Mucosa of descending colon (tissue), 3 donors: ENCODE measurements around the gene MYO9B. TPM values are rescaled to one million over a fixed set of nuclear protein-coding genes. Genes with fewer than 3 reads are reported as not detected.

Experiments
- ATAC-seq: fragments of 200-7000 bp; cut with Tn5 transposase; one replicate; pipeline ENCODE4 v1.9.1; 2020; ENCODE audit warnings: mild to moderate bottlenecking, moderate library complexity
- DNase-seq, 3 donors: peaks; one replicate each; pipeline ENCODE4 v3.0.0-alpha.2; 2020
- H3K36me3 ChIP-seq: fragments of 200-600 bp; one replicate; pipeline ENCODE4 v1.8.0; 2021; ENCODE audit warnings: low read depth, mild to moderate bottlenecking
- H3K4me1 ChIP-seq: fragments of 200-600 bp; one replicate; pipeline ENCODE4 v1.8.0; 2021; ENCODE audit warnings: low read depth, mild to moderate bottlenecking
- H3K4me3 ChIP-seq: fragments of 200-600 bp; one replicate; pipeline ENCODE4 v1.8.0; 2021; ENCODE audit warnings: mild to moderate bottlenecking
- H3K9me3 ChIP-seq: fragments of 200-600 bp; one replicate; pipeline ENCODE4 v1.8.0; 2021; ENCODE audit warnings: mild to moderate bottlenecking
- intact Hi-C, 2 donors: fragments of 100-400 bp; cut with DNase I in 1 of 2; cut with micrococcal nuclease in 1 of 2; formaldehyde crosslinking; loops; one replicate each; pipeline versions ENCODE4 v1.11.0 to v1.11.1; 2022; cut with DNase I, micrococcal nuclease
- total RNA-seq, 3 donors: library from RNA; stranded (reverse); fragmentation: NEBNext Ultra II Directional in 2 of 3; extraction: Animal tissue kit (Norgen Biotek cat#: 25700) in 2 of 3; gene quantifications; one replicate each; pipeline versions ENCODE4 v1.2.1 to v1.2.4, GENCODE V29; 2021 to 2023
- TF ChIP-seq, protein P1 (sequence below): fragments of 200-600 bp; IDR thresholded peaks from one replicate; pipeline ENCODE4 v1.8.0; 2022; ENCODE audit warnings: antibody characterized with exemption, mild to moderate bottlenecking
- donor health status: DM: no; HTN: no; CAD: no; lungs with moderate emphysema.
- donor health status: DM: no; HTN: no; CAD: no.
- donor health status: DM: no; HTN: yes; CAD: no.

MYO9B gene
- total RNA-seq, 3 donors from 2014 or later = 73.7 to 91.8 (median 90.8) TPM

DNA sequence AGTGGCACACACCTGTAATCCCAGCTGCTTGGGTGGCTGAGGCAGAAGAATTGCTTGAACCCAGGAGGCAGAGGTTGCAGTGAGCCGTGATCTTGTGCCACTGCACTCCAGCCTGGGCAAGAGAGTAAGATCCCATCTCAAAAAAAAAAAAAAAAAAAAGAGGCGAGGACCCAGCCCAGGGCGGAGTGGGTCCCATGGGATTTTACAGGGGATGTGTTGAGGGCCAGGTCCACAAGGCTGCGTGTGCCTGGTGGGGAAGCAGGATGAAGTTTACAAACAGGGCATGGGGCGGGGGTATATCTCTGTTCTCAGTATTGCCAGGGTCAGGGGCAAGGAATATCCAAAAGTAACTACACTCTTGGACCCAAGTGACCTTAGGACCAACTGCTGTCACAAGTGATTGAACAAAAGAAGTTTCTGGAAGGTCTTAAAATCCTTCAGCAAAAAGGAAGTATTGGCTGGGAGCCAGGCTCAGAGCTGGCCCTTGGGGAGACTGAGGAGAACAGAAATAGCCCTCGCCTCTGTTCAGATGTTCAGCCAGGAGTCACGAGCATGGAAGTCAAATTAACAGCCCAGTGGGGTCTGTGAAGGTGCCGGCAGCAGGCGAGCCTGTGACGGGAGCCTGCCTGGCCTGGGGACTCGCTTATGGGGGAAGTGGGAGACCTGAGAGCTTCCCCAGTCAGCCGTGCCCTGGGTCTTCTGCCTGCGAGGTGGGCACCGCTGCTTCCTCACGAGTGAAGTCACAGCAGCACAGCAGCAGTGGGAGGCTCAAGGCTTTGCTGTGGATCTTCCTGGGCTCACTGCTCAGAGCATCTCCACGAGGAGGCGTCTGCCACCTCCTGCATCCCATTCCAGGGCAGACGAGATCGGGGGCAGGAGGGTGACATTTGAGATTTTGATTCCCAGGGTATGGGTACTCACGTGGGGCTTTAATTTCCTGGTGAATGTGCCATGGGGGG lies 6.4 kb downstream of the MYO9B start:
- intact Hi-C loops = no loop called here
- ATAC-seq = no peak
- no peak for DNase-seq
- H3K4me3 ChIP-seq = no peak overlapping the region
- peaks cover 9% of the 10 kb centered on the region for H3K4me1 ChIP-seq
- H3K36me3 ChIP-seq = no peaks in the 10 kb centered on the region
- H3K9me3 ChIP-seq = no peaks in the 10 kb centered on the region
- TF ChIP-seq, protein P1, sequence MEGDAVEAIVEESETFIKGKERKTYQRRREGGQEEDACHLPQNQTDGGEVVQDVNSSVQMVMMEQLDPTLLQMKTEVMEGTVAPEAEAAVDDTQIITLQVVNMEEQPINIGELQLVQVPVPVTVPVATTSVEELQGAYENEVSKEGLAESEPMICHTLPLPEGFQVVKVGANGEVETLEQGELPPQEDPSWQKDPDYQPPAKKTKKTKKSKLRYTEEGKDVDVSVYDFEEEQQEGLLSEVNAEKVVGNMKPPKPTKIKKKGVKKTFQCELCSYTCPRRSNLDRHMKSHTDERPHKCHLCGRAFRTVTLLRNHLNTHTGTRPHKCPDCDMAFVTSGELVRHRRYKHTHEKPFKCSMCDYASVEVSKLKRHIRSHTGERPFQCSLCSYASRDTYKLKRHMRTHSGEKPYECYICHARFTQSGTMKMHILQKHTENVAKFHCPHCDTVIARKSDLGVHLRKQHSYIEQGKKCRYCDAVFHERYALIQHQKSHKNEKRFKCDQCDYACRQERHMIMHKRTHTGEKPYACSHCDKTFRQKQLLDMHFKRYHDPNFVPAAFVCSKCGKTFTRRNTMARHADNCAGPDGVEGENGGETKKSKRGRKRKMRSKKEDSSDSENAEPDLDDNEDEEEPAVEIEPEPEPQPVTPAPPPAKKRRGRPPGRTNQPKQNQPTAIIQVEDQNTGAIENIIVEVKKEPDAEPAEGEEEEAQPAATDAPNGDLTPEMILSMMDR = no peak

DNA sequence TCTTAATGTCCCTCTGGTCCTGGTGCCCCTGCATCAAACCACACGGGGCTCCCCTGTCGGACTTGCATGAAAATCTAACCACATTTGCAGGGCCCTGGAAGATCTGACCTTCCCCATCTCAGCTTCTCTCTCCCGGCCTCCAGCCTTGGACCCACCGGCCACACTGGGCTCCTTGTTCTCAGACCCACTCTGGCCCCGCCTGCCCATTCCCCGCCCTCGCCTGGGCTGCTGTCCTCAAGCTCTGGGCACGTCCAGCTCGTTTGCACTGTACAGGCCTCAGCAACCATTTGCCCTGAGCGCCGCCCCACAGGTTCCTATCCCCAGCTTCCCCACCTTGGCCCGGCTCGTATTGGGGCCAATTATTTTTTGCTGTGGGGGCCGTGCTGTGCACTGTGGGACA lies 10.5 kb downstream of the MYO9B start:
- DNase-seq (no peak), ATAC-seq (no peak)
- Histone ChIP-seq H3K36me3 (no peaks in the 10 kb centered on the region), H3K9me3 (no peaks in the 10 kb centered on the region), H3K4me1 (peaks cover 8% of the 10 kb centered on the region), H3K4me3 (no peak overlapping the region)
- TF ChIP-seq, protein P1 = no peak
- intact Hi-C loops = no loop called here

DNA sequence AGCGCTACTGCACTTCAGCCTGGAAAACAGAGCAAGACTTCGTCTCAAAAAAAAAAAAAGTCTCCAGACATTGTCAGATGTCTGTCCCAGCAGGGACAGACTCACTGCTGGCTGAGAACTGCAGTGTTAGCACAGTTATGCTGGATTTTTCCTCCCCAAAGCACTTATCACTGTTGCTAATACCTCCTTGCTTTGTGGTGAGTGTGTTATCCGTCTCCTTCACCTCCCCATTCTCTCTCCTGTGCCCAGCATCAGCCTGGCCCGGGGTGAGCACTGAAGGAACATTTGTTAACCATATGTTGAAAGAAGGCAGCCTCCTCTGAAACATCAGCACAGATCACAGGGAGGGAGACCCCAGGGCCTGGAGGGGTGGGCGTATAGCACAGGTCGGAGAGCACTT lies 11.3 kb downstream of the MYO9B start:
- intact Hi-C loops = no loop called here
- H3K36me3 ChIP-seq = no peaks in the 10 kb centered on the region

DNA sequence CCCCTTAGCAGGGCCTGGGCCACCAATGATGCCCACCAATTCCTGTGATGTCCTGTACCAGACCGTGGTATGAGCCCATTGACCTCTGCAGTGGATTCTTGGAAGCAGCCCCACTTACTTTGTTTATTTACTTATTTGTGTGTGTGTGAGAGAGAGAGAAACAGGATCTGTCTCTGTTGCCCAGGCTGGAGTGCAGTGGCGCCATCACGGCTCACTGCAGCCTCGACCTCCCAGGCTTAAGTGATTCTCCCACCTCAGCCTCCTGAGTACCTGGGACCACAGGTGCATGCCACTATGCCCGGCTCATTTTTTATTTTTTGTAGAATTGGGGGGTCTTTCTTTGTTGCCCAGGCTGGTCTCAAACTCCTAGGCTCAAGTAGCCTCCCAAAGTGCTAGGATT lies 13.0 kb downstream of the MYO9B start:
- intact Hi-C loops = no loop called here
- TF ChIP-seq, protein P1 = no peak
- Histone ChIP-seq H3K4me3 (no peak overlapping the region), H3K36me3 (no peaks in the 10 kb centered on the region), H3K9me3 (no peaks in the 10 kb centered on the region), H3K4me1 (peaks cover 5% of the 10 kb centered on the region)
- DNase-seq (no peak), ATAC-seq (no peak)

More for the DNA sequence above, 11.3 kb downstream of the MYO9B start:
- H3K4me3 ChIP-seq = no peak overlapping the region
- H3K4me1 ChIP-seq = peaks cover 5% of the 10 kb centered on the region
- ATAC-seq = no peak
- no peaks in the 10 kb centered on the region for H3K9me3 ChIP-seq
- TF ChIP-seq, protein P1 = no peak
- DNase-seq = no peak

DNA sequence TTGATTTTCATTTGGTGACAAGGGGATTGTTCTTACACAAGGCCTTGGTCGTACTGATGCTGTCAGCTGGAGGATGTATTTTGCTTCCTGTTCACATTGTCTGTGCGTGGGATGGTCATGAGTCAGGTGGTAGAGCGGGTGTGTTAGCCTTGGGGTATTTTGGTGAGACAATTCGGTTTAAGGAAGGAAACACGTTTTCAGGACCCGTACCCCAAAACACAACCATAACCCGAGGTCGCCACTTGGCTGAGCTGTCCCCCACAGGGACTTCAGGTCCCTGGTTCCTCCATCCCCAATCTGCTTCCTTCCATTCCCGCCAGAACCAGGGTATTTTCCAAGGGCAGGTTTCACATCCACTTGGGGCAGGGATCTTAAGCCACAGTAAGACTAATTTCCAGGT lies 15.0 kb downstream of the MYO9B start:
- H3K4me3 ChIP-seq = no peak overlapping the region
- DNase-seq = no peak
- ATAC-seq = peak; percentile 42
- H3K9me3 ChIP-seq = no peaks in the 10 kb centered on the region
- TF ChIP-seq, protein P1 = no peak
- H3K4me1 ChIP-seq = peaks cover 5% of the 10 kb centered on the region
- intact Hi-C loops = no loop called here
- H3K36me3 ChIP-seq = no peaks in the 10 kb centered on the region
